Smooth muscle cell of trachea (primary cell): ENCODE measurements around the gene PRR16. TPM values are rescaled to one million over a fixed set of nuclear protein-coding genes. Genes with fewer than 3 reads are reported as not detected.

Experiments used
- total RNA-seq: library from RNA; depleted of rRNA; stranded (reverse); fragments of >200 nt; gene quantifications from 2 replicates; pipeline ENCODE4 v1.2.1, GENCODE V29; 2014

Gene PRR16
- total RNA-seq: 5.8 and 9.3 TPM in 2 replicates

DNA sequence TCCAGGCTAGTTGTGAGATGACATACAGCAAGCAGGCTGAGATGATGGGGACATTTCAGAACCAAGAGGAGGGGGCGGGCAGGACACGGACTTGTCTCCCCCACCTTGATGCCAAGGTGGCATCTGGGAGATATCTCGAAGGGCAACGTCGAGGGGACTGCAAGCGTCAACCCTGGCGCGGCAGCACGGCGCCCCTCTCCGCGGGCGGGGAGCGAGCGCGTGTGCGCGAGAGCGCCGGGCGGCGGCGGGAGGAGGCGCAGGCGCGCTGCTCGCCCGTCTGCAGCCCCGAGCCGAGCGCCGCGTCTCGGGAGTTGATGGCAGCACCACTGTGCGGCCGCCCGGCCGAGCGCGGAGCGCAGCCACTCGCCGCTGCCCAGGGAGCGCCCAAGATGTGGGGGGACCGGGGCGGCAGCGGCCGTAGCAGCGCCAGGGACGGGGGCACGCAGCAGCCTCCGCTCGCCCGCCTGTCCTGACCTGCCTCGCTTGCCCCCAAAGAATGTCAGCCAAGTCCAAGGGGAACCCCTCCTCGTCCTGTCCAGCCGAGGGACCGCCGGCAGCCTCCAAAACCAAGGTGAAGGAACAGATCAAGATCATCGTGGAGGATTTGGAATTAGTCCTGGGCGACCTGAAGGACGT is at the start of gene PRR16:
Gene PRR16, plus strand, starts transcription at position 310 of the 636 bp plus-strand sequence.

